AG10803 (cell line): ENCODE results near the gene EFCAB9.

Experiments used
- DNase-seq: peaks from one replicate; pipeline ENCODE4 v3.0.0; 2010; ENCODE audit warnings: low read depth
- H3K4me3 ChIP-seq: 2 replicates; pipeline ENCODE4 v1.5.1; 2011; ENCODE audit warnings: mild to moderate bottlenecking, low read length, control low read depth
- TF ChIP-seq, protein P1 (sequence below): conservative IDR thresholded peaks from 2 replicates; pipeline ENCODE4 v1.5.1; 2011; ENCODE audit warnings: mild to moderate bottlenecking, low read length, control low read depth, inconsistent platforms

Gene EFCAB9

DNA sequence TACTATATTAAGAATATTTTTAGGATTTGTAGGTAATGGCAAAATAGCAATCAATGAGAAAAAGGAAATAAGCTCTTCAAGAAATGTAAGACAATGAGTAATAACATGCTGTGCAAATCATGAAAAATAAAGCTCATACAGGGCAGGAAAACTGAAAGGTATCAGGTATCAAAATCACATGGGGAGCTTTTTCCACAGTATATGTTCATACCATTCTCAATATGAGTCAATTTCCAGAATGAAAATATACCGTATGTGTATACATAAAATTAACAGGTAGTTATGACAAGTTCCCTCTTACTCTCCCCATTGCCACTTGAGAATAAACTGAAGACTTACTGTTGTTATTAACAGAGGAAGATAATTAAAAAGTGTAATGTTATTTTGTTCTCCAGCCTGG is 35.9 kb downstream of the EFCAB9 start:
- DNase-seq = no peak
- TF ChIP-seq, protein P1, sequence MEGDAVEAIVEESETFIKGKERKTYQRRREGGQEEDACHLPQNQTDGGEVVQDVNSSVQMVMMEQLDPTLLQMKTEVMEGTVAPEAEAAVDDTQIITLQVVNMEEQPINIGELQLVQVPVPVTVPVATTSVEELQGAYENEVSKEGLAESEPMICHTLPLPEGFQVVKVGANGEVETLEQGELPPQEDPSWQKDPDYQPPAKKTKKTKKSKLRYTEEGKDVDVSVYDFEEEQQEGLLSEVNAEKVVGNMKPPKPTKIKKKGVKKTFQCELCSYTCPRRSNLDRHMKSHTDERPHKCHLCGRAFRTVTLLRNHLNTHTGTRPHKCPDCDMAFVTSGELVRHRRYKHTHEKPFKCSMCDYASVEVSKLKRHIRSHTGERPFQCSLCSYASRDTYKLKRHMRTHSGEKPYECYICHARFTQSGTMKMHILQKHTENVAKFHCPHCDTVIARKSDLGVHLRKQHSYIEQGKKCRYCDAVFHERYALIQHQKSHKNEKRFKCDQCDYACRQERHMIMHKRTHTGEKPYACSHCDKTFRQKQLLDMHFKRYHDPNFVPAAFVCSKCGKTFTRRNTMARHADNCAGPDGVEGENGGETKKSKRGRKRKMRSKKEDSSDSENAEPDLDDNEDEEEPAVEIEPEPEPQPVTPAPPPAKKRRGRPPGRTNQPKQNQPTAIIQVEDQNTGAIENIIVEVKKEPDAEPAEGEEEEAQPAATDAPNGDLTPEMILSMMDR = no peak
- H3K4me3 ChIP-seq = no peak overlapping the region

DNA sequence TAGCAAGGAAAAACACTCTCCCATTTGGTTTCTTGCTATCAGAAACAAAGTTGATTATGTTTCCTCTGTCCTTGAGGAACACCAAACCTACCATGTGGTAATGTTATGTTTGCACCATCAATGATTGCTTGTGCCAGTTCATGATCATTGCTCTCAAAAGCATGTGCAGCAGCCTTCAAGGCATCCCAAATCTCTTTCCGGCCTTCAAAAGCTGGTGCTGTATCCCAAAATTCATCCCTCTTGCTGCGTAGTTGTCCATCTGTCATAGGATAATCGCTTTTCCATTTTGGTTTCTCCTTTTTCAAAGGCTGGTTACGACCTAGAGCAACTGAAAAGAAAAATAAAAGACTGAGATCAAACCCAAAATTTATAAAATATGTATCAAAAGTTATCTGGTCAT is 40.1 kb downstream of the EFCAB9 start:
- TF ChIP-seq, protein P1 = no peak
- no peak for DNase-seq
- H3K4me3 ChIP-seq = no peak overlapping the region

DNA sequence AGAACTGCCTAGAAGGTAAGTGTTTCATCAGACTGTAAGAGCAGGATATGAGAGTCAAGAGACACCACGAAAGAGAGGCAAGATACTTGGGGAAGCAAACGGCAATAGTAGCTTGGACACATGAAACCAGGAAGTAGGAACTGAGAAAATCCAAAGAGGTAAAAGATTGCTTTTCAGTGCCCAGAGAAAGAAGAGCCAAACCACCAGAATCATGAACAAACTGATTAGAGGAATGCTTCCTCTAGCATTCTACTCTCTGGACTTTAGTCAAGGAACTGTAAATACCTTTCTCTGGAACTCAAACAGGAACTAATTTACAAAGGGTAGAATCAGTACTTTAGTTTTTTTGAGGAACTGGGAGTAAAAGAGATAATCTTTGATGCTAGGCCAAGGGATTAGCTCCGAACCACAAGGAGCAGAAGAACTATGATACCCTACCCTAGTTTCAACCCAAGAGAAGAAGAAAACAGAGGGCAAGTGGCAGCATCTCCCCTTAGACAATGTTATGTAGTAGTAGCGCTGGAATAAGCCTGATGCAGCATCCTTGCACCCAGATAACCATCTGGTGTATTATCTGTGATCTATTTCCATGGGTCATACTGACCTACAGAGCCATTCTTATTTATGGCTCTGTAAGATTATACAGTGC is 41.3 kb downstream of the EFCAB9 start:
- DNase-seq = peak; percentile 48
- TF ChIP-seq, protein P1 = no peak
- no peak overlapping the region for H3K4me3 ChIP-seq

GRCh38 chr5:172235827-172236736 is 42.1 kb downstream of the EFCAB9 start:
- DNase-seq = peak; percentile 15
- TF ChIP-seq, protein P1 = no peak
- no peak overlapping the region for H3K4me3 ChIP-seq

- no peak for DNase-seq
- TF ChIP-seq, protein P1 = no peak
- no peak overlapping the region for H3K4me3 ChIP-seq
These were observed 44.4 kb downstream of the EFCAB9 start for GRCh38 chr5:172238334-172238733.

DNA sequence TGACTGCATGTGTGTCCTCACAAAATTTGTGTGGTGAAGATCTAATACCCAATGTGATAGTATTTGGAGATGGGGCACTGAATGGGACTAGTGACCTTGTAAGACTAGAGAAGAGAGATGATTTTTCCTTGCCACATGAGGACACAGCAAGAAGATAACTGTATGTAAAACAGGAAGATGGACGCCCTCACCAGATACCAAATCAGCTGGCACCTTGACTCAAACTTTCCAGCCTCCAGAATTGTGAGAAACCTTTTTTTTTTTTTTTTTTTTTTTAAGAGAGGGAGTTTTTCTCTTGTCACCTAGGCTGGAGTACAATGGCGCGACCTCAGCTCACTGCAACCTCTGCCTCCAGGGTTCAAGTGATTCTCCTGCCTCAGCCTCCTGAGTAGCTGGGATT is 49.3 kb downstream of the EFCAB9 start:
- H3K4me3 ChIP-seq = no peak overlapping the region
- no peak for DNase-seq
- TF ChIP-seq, protein P1 = no peak

DNA sequence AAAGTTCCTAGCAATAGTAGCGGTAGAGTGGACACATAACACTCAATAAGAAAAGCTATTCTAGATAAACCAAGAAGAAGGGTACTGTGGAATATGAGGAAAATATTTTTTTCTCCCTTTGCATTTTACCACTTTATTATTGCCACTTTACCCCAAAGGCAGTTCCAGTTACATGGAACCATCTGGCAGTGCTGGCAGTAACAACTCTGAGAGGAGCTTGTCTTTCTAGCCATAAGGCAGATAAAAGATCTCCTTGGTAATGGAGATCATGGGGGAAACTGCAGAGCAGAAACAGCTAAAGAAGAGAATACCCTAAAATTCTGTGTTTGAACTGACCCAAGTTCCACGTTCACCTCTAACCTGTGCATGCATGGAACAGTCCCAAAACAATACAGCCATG is 51.1 kb downstream of the EFCAB9 start:
- TF ChIP-seq, protein P1 = no peak
- H3K4me3 ChIP-seq = no peak overlapping the region
- DNase-seq = no peak
